ENCODE measurements around the gene SMIM8.

SMIM8 gene, protein sequence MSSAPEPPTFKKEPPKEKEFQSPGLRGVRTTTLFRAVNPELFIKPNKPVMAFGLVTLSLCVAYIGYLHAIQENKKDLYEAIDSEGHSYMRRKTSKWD

DNA sequence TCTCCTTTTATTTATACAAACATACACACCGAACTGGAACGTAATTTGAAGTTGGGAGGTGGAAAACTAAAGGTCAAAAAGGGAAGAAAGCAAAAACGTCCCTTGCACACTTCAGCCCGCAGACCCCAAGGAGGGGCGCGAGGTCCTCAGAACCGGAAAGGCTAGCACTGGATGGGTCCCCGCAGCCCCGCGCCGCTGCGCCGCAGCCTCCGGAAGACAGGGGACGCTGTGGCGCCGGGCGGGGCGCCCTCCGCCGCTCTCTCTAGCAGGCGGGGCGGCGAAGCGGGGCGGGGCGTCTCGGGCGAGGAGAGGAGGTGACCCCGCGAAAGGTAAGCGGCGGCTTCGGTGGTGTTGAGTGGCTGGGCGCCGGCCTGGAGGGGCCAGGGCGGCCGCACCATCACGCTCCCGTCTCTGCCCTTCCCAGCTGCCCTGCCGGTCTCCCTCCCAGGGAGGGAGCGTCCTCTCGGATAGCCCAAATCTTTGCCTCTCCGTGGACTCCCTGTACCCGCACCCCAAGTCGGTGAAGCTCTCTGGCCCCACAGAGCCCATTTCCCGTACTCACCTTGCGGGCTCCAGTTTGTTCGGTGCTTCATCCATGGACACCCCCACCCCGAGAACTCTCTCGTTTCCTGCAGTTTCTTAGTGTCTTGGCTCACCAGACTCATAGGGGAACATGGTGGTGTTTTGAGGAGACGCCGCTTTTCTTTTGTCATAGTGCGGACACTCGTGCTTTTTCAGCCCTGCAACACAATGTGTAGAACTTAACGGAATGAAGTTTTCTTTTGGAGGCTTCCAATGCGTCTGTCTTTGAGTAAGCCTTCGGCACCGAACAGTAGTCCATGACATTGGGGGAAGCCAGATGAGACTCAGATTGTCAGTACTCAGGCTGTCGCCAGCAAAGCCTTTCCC is at the start of gene SMIM8:
TSS of gene SMIM8 (plus strand) at position 285 of the 909 bp plus-strand sequence. CDS start 14,444 bp downstream, outside the sequence.
- DNase-seq (ENCODE audit: extremely low spot score), result peak; percentile 93
- ChIA-PET CTCF (interaction anchor here (0.6 to 2.8 kb wide), 14 partner anchors 9 to 480 kb away, joined by 3 to 11 read pairs (median 3); no protein-coding TSS in a partner anchor), POLR2A (no interaction called here)
- TF ChIP-seq, protein P1, sequence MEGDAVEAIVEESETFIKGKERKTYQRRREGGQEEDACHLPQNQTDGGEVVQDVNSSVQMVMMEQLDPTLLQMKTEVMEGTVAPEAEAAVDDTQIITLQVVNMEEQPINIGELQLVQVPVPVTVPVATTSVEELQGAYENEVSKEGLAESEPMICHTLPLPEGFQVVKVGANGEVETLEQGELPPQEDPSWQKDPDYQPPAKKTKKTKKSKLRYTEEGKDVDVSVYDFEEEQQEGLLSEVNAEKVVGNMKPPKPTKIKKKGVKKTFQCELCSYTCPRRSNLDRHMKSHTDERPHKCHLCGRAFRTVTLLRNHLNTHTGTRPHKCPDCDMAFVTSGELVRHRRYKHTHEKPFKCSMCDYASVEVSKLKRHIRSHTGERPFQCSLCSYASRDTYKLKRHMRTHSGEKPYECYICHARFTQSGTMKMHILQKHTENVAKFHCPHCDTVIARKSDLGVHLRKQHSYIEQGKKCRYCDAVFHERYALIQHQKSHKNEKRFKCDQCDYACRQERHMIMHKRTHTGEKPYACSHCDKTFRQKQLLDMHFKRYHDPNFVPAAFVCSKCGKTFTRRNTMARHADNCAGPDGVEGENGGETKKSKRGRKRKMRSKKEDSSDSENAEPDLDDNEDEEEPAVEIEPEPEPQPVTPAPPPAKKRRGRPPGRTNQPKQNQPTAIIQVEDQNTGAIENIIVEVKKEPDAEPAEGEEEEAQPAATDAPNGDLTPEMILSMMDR (IDR thresholded peaks at IDR 0.05; ENCODE audit: control extremely low read depth, extremely low read depth, low read depth, missing control alignments), result peak; percentile 99

DNA sequence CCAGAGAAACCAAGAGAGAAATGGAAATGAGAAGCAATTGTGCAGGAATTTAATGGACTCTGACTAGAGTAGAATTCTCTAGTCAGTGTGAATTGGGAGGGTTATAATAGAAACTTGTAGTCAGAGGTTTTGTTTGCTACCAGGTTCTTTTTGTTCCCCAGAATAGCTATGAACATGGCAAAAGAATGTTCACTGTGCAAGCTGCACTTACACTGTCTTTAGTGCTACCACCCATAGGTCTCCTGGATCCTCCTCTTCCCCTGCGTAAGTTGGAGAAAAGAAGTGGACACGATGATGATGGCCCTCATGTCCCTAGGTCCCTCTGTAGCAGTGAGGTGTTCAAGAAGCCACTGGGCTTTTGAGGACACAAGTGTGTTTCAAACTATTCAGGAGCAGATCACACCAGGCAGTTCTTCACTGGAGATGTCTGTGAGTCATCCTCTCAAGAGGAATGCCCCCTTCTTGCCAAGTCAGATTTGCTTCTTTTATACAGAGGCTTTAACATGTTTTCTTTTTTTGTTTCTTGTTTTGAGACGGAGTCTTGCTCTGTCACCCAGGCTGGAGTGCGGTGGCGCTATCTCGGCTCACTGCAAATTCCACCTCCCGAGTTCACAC is 47.6 kb upstream of the SMIM8 start:
- no peak for DNase-seq (ENCODE audit: extremely low spot score)
- CTCF ChIA-PET, result no interaction called here
- POLR2A ChIA-PET, result no interaction called here
- TF ChIP-seq, protein P1 (IDR thresholded peaks at IDR 0.05; ENCODE audit: control extremely low read depth, extremely low read depth, low read depth, missing control alignments), result no peak

DNA sequence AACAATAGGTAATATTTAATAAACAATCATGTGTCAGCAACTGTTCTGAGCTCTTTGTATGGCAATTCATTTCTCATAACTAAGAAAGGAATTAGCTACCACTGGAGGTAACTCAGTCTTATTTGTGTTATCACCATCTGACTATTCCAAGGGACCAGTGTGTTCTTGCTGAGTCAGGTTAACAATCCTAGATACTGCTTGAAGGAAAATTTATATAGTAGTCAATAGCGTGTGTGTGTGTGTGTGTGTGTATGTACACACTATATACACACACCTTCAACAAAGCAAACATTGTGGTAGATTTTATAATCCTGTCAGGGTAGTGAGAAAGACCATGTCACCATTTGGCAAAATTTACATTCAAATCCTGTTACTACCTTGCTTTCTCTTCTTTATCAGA is 45.8 kb upstream of the SMIM8 start:
- CTCF ChIA-PET, result interaction anchor here (1.1 to 2.2 kb wide), 9 partner anchors 10 to 1592 kb away, joined by 3 to 11 read pairs (median 5); no protein-coding TSS in a partner anchor
- POLR2A ChIA-PET, result interaction anchor here (0.8 kb wide), 1 partner anchor 127 kb away, joined by 3 read pairs; no protein-coding TSS in a partner anchor
- TF ChIP-seq, protein P1 (IDR thresholded peaks at IDR 0.05; ENCODE audit: control extremely low read depth, extremely low read depth, low read depth, missing control alignments), result no peak
- no peak for DNase-seq (ENCODE audit: extremely low spot score)

DNA sequence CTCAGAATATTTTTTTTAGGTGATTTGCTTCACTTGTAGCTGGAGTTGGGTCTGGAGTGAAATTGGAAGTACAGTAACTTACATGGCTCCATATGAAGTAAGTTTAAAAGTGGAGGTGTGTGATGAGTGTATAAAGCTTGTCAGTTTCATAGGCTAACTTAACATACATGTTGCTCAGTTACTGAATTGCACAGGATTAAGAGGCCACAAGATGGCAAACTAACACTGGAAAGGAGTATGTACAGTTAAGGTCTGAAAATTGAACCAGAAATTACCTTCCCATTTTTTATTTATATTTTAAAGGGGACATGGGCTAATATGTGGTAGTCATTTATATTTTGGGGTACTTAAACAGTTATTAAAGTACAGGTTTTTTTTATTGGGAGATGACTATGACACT is 45.3 kb upstream of the SMIM8 start:
- TF ChIP-seq, protein P1 (IDR thresholded peaks at IDR 0.05; ENCODE audit: control extremely low read depth, extremely low read depth, low read depth, missing control alignments), result peak; percentile 49
- no peak for DNase-seq (ENCODE audit: extremely low spot score)
- ChIA-PET CTCF (interaction anchor here (1.1 to 2.2 kb wide), 9 partner anchors 10 to 1592 kb away, joined by 3 to 11 read pairs (median 5); no protein-coding TSS in a partner anchor), POLR2A (interaction anchor here (0.8 kb wide), 1 partner anchor 127 kb away, joined by 3 read pairs; no protein-coding TSS in a partner anchor)

DNA sequence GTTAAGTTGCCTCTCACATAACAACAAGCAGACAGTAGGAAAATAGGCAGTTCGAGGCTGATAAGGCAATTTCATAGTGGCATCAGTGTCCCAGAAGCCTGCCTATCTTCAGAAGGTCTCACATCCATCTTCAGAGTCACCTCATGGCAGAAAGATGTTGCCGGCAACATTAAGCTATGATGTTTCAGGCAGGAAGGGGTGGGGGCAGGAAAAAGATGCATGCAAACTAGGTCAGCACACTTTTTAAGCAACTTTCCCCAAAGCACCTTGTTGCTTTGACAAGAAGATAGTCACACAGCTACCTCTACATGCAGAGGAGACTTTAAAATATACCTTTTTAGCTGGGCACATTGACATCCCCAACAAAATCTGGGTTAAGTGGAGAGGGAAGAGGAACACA is 43.2 kb upstream of the SMIM8 start:
- POLR2A ChIA-PET, result no interaction called here
- TF ChIP-seq, protein P1 (IDR thresholded peaks at IDR 0.05; ENCODE audit: control extremely low read depth, extremely low read depth, low read depth, missing control alignments), result no peak
- no peak for DNase-seq (ENCODE audit: extremely low spot score)
- CTCF ChIA-PET, result interaction anchor here (1.1 kb wide), 1 partner anchor 72 kb away, joined by 3 read pairs; no protein-coding TSS in a partner anchor

DNA sequence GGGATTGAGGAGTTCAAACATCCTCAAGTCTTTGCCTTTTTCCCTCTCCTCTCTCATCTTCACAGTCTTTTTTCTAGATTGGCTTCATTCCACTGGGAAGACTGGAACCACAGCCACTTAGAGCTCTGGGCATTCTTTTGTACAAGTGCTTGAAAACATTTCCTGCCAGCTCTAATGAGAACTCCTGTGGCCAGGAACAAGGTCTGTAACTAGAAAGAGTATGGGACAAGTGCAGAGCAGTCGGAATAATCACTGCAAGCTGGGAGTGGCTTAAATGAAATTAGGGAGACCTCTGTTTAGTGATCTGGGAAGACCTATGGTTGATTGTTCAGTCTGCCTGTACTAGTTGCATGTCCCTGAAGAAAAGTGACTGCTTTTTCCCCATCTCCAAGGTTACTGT is 41.0 kb upstream of the SMIM8 start:
- CTCF ChIA-PET, result interaction anchor here (1.0 to 1.4 kb wide), 2 partner anchors 10 to 142 kb away, joined by 3 to 6 read pairs; no protein-coding TSS in a partner anchor
- DNase-seq (ENCODE audit: extremely low spot score), result no peak
- POLR2A ChIA-PET, result no interaction called here

More for the DNA sequence above, 41.0 kb upstream of the SMIM8 start:
- TF ChIP-seq, protein P1 (IDR thresholded peaks at IDR 0.05; ENCODE audit: control extremely low read depth, extremely low read depth, low read depth, missing control alignments), result no peak
